ENCODE results near the gene SLC26A5. TPM values are rescaled to one million over a fixed set of nuclear protein-coding genes. Genes with fewer than 3 reads are reported as not detected.

SLC26A5 gene
- total RNA-seq, 1 donor, result not detected

- Histone ChIP-seq H2AFZ (ENCODE audit: low read length) (no peak overlapping the region), H3K9me3 (ENCODE audit: low read depth, low read length) (no peaks in the 10 kb centered on the region), H3K4me3 (ENCODE audit: insufficient read depth, low read length) (no peak overlapping the region), H3K4me2 (ENCODE audit: insufficient read depth, low read length) (no peak overlapping the region), H3K36me3 (ENCODE audit: insufficient read depth, low read length) (no peaks in the 10 kb centered on the region), H3K27ac (ENCODE audit: low read depth, low read length) (no peak overlapping the region), H4K20me1 (ENCODE audit: insufficient read depth, low read length) (no peaks in the 10 kb centered on the region), H3K27me3 (ENCODE audit: insufficient read depth, low read length) (no peaks in the 10 kb centered on the region), H3K4me1 (ENCODE audit: insufficient read depth, low read length) (no peaks in the 10 kb centered on the region), H3K79me2 (ENCODE audit: insufficient read depth, low read length) (no peaks in the 10 kb centered on the region)
- peak; percentile 39 for DNase-seq (ENCODE audit: insufficient read length, low spot score, missing footprints)
- no peak for TF ChIP-seq CTCF (IDR thresholded peaks at IDR 0.05; ENCODE audit: extremely low read depth, low read depth, low read length)
These were observed 47.4 kb downstream of the SLC26A5 start for GRCh38 chr7:103398483-103399127.

GRCh38 chr7:103396471-103396870, 49.5 kb downstream of the SLC26A5 start:
- no peaks in the 10 kb centered on the region for H3K36me3 ChIP-seq (ENCODE audit: insufficient read depth, low read length)
- no peak for DNase-seq (ENCODE audit: insufficient read length, low spot score, missing footprints)
- H2AFZ ChIP-seq (ENCODE audit: low read length), result no peak overlapping the region
- H3K4me3 ChIP-seq (ENCODE audit: insufficient read depth, low read length), result no peak overlapping the region
- no peaks in the 10 kb centered on the region for H3K79me2 ChIP-seq (ENCODE audit: insufficient read depth, low read length)
- TF ChIP-seq CTCF (IDR thresholded peaks at IDR 0.05; ENCODE audit: extremely low read depth, low read depth, low read length), result no peak
- no peak overlapping the region for H3K4me2 ChIP-seq (ENCODE audit: insufficient read depth, low read length)
- no peak overlapping the region for H3K27ac ChIP-seq (ENCODE audit: low read depth, low read length)
- H4K20me1 ChIP-seq (ENCODE audit: insufficient read depth, low read length), result no peaks in the 10 kb centered on the region
- no peaks in the 10 kb centered on the region for H3K27me3 ChIP-seq (ENCODE audit: insufficient read depth, low read length)
- H3K9me3 ChIP-seq (ENCODE audit: low read depth, low read length), result no peaks in the 10 kb centered on the region
- no peaks in the 10 kb centered on the region for H3K4me1 ChIP-seq (ENCODE audit: insufficient read depth, low read length)

- Histone ChIP-seq H3K79me2 (ENCODE audit: insufficient read depth, low read length) (no peaks in the 10 kb centered on the region), H3K4me3 (ENCODE audit: insufficient read depth, low read length) (no peak overlapping the region), H3K36me3 (ENCODE audit: insufficient read depth, low read length) (no peaks in the 10 kb centered on the region), H3K4me2 (ENCODE audit: insufficient read depth, low read length) (no peak overlapping the region), H3K27ac (ENCODE audit: low read depth, low read length) (no peak overlapping the region), H3K27me3 (ENCODE audit: insufficient read depth, low read length) (no peaks in the 10 kb centered on the region), H2AFZ (ENCODE audit: low read length) (no peak overlapping the region), H3K9me3 (ENCODE audit: low read depth, low read length) (no peaks in the 10 kb centered on the region), H3K4me1 (ENCODE audit: insufficient read depth, low read length) (no peaks in the 10 kb centered on the region), H4K20me1 (ENCODE audit: insufficient read depth, low read length) (no peaks in the 10 kb centered on the region)
- DNase-seq (ENCODE audit: insufficient read length, low spot score, missing footprints), result no peak
- no peak for TF ChIP-seq CTCF (IDR thresholded peaks at IDR 0.05; ENCODE audit: extremely low read depth, low read depth, low read length)
These were observed 50.9 kb downstream of the SLC26A5 start for GRCh38 chr7:103395071-103395470.

GRCh38 chr7:103394566-103394965, 51.4 kb downstream of the SLC26A5 start:
- no peak for DNase-seq (ENCODE audit: insufficient read length, low spot score, missing footprints)
- Histone ChIP-seq H2AFZ (ENCODE audit: low read length) (no peak overlapping the region), H4K20me1 (ENCODE audit: insufficient read depth, low read length) (no peaks in the 10 kb centered on the region), H3K36me3 (ENCODE audit: insufficient read depth, low read length) (no peaks in the 10 kb centered on the region), H3K4me2 (ENCODE audit: insufficient read depth, low read length) (no peak overlapping the region), H3K27ac (ENCODE audit: low read depth, low read length) (no peak overlapping the region), H3K9me3 (ENCODE audit: low read depth, low read length) (no peaks in the 10 kb centered on the region), H3K79me2 (ENCODE audit: insufficient read depth, low read length) (no peaks in the 10 kb centered on the region), H3K4me1 (ENCODE audit: insufficient read depth, low read length) (no peaks in the 10 kb centered on the region), H3K4me3 (ENCODE audit: insufficient read depth, low read length) (no peak overlapping the region), H3K27me3 (ENCODE audit: insufficient read depth, low read length) (no peaks in the 10 kb centered on the region)
- TF ChIP-seq CTCF (IDR thresholded peaks at IDR 0.05; ENCODE audit: extremely low read depth, low read depth, low read length), result no peak

Measured in osteoblast (primary cell).